ENCODE results near the gene TRDN. TPM values are rescaled to one million over a fixed set of nuclear protein-coding genes. Genes with fewer than 3 reads are reported as not detected.
"Not testable (repeated sequence)": the region's sequence is repeated elsewhere in the genome, so short reads cannot be mapped to it uniquely, and the experiment has no call there.

TRDN gene
- total and polyA plus RNA-seq, 2 donors from 2014 or later, result 0.19 TPM; not detected in 1

DNA sequence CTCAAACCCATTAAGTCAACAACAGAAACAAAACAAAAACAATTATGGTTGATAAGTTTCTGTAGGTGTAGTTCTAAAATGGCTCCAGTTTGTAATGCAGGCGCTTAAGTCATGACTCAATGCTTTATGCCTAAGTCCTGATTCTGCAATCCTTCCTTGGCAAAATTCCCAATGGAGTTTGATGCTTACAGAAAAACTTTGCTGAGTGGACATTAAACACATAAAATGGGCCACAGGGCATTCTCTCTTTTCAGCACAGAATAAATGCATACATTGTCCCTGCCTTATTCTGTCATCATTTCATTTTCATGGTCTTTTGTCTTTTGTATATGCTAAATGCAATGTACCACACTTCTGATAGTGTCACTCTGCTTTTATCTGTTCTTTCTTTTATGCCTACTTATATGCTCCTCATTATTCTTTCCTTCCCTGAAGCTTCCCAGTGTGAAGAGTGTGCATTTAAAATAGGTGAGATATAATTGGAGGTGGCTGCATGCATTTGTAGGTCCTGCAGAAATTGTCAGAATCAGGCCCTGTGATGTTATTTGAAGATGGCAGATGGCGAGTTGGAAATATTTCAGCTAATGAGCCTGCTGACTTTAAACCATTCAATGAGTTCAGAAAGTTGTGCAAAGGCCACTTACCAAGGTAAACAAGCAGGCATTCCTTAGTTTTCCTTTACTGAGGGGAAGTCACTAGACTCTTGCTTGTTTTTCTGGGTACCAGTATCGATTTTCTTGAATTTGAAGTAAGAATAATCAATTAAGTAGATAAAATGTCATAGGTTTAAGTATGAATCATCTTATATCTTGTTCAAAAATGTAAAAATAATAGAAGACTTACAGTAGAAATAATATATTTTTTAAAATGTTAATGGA, 313.1 kb downstream of the TRDN start:
- intact Hi-C loops (cut with DNase I), result no loop called here
- FAIRE-seq, result no peak
- Histone ChIP-seq H3K4me1 (ENCODE audit: control insufficient read depth in 2 of 3, insufficient read depth in 2 of 3, low read depth in 1 of 3, low read length in 3 of 3) (no peaks in the 10 kb centered on the region), H3K9ac (ENCODE audit: low read length in 3 of 3) (no peak overlapping the region), H3K27me3 (ENCODE audit: control insufficient read depth, insufficient read depth, low read length) (no peaks in the 10 kb centered on the region), H3K4me3 (ENCODE audit: low read length in 3 of 3) (no peak overlapping the region), H3K9me3 (ENCODE audit: control insufficient read depth in 2 of 3, insufficient read depth in 1 of 3, low read length in 3 of 3) (no peaks in the 10 kb centered on the region), H3K27ac (ENCODE audit: low read depth in 2 of 2, low read length in 2 of 2) (no peak overlapping the region), H3K36me3 (ENCODE audit: control insufficient read depth in 2 of 3, insufficient read depth in 3 of 3, low read length in 3 of 3) (no peaks in the 10 kb centered on the region)
- DNase-seq, result peak in 1 of 5 donors; percentile 8
- TF ChIP-seq, protein P1, sequence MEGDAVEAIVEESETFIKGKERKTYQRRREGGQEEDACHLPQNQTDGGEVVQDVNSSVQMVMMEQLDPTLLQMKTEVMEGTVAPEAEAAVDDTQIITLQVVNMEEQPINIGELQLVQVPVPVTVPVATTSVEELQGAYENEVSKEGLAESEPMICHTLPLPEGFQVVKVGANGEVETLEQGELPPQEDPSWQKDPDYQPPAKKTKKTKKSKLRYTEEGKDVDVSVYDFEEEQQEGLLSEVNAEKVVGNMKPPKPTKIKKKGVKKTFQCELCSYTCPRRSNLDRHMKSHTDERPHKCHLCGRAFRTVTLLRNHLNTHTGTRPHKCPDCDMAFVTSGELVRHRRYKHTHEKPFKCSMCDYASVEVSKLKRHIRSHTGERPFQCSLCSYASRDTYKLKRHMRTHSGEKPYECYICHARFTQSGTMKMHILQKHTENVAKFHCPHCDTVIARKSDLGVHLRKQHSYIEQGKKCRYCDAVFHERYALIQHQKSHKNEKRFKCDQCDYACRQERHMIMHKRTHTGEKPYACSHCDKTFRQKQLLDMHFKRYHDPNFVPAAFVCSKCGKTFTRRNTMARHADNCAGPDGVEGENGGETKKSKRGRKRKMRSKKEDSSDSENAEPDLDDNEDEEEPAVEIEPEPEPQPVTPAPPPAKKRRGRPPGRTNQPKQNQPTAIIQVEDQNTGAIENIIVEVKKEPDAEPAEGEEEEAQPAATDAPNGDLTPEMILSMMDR (IDR thresholded peaks at IDR 0.05; ENCODE audit: borderline replicate concordance, extremely low read depth, insufficient read depth), result no peak

DNA sequence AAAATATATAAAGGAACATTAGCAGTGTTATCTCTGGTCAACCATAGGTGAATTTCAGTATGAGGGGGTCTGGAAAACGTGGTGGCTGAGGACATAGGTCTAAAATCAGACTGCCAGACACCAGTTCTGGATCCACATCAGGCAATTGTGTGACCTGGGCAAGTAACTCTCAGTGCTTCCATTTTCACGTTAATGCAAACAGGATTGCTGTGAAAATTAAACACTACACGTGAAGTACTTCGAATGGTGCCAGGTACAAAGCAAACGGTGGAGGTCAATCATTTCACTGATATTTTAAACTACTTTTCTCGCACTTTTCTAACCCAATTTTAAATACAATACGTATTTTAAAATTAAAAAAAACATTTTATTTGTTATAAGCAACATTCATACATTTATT, 315.7 kb downstream of the TRDN start:
- DNase-seq (no peak), FAIRE-seq (no peak)
- no peaks in the 10 kb centered on the region for H3K36me3 ChIP-seq (ENCODE audit: control insufficient read depth in 2 of 3, insufficient read depth in 3 of 3, low read length in 3 of 3)
- no peaks in the 10 kb centered on the region for H3K4me1 ChIP-seq (ENCODE audit: control insufficient read depth in 2 of 3, insufficient read depth in 2 of 3, low read depth in 1 of 3, low read length in 3 of 3)
- TF ChIP-seq, protein P1 (IDR thresholded peaks at IDR 0.05; ENCODE audit: borderline replicate concordance, extremely low read depth, insufficient read depth), result no peak
- no peak overlapping the region for H3K27ac ChIP-seq (ENCODE audit: low read depth in 2 of 2, low read length in 2 of 2)
- intact Hi-C loops (cut with DNase I), result no loop called here
- no peak overlapping the region for H3K4me3 ChIP-seq (ENCODE audit: low read length in 3 of 3)
- no peaks in the 10 kb centered on the region for H3K9me3 ChIP-seq (ENCODE audit: control insufficient read depth in 2 of 3, insufficient read depth in 1 of 3, low read length in 3 of 3)
- no peak overlapping the region for H3K9ac ChIP-seq (ENCODE audit: low read length in 3 of 3)
- no peaks in the 10 kb centered on the region for H3K27me3 ChIP-seq (ENCODE audit: control insufficient read depth, insufficient read depth, low read length)

DNA sequence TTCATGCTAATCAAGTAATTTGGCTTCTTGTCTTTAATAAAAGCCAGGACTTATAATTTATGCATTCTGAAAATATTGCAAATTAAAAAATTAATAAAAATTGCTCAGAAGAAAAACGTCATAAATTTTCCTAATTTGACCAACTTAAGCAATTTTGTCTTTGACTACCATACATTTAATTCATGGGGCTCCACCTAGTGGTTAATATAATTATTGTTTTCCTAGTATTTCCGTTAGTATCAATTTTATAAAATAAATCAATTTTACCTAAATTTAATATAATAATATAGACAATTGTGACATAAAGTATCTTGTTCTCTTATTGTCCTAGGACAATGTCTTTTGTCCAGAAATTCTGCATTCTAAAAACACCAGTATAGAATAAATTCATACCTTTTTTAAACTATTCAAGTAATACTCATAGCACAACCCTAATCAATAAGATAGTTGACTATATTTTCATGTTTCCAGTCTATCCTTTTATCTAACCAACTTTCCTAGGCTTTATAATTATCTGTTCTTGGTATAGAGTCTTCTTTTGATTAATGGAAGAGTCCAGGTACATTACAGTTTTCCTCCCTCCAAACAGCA, 319.9 kb downstream of the TRDN start:
- intact Hi-C loops (cut with DNase I), result no loop called here
- TF ChIP-seq, protein P1 (IDR thresholded peaks at IDR 0.05; ENCODE audit: borderline replicate concordance, extremely low read depth, insufficient read depth), result peak; percentile 25
- Histone ChIP-seq H3K27ac (ENCODE audit: low read depth in 2 of 2, low read length in 2 of 2) (no peak overlapping the region), H3K4me3 (ENCODE audit: low read length in 3 of 3) (no peak overlapping the region), H3K36me3 (ENCODE audit: control insufficient read depth in 2 of 3, insufficient read depth in 3 of 3, low read length in 3 of 3) (no peaks in the 10 kb centered on the region), H3K4me1 (ENCODE audit: control insufficient read depth in 2 of 3, insufficient read depth in 2 of 3, low read depth in 1 of 3, low read length in 3 of 3) (no peaks in the 10 kb centered on the region), H3K9me3 (ENCODE audit: control insufficient read depth in 2 of 3, insufficient read depth in 1 of 3, low read length in 3 of 3) (no peaks in the 10 kb centered on the region), H3K9ac (ENCODE audit: low read length in 3 of 3) (no peak overlapping the region), H3K27me3 (ENCODE audit: control insufficient read depth, insufficient read depth, low read length) (no peaks in the 10 kb centered on the region)
- DNase-seq, result peak in 2 of 5 donors; percentile 6 to 16
- FAIRE-seq, result peak; percentile 96

DNA sequence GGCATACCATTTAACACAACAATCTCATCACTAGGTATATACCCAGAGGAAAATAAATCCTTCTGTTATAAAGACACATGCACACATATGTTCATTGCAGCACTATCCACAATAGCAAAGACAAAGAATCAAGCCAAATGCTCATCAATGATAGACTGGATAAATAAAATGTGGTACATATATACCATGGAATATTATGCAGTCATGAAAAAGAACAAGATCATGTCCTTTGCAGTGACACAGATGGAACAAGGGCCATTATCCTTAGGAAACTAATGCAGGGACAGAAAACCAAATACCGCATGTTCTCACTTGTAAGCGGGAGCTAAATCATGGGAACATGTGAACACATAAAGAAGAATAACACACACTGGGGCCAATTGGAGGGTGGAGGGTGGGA, 322.3 kb downstream of the TRDN start:
- H3K4me3 ChIP-seq (ENCODE audit: low read length in 3 of 3); H3K9me3 ChIP-seq (ENCODE audit: control insufficient read depth in 2 of 3, insufficient read depth in 1 of 3, low read length in 3 of 3); H3K27ac ChIP-seq (ENCODE audit: low read depth in 2 of 2, low read length in 2 of 2); H3K27me3 ChIP-seq (ENCODE audit: control insufficient read depth, insufficient read depth, low read length); DNase-seq; intact Hi-C loops (cut with DNase I); H3K36me3 ChIP-seq (ENCODE audit: control insufficient read depth in 2 of 3, insufficient read depth in 3 of 3, low read length in 3 of 3); FAIRE-seq; H3K4me1 ChIP-seq (ENCODE audit: control insufficient read depth in 2 of 3, insufficient read depth in 2 of 3, low read depth in 1 of 3, low read length in 3 of 3); H3K9ac ChIP-seq (ENCODE audit: low read length in 3 of 3): not testable (repeated sequence)
